Activated CD8-positive, alpha-beta memory T cell treated with anti-CD3 and anti-CD28 coated beads, Interleukin-2, amount 10 ng/mL, durations not matched to agents 7 days and 5 days (primary cell): ENCODE measurements around the gene SNRNP25. TPM values are rescaled to one million over a fixed set of nuclear protein-coding genes. Genes with fewer than 3 reads are reported as not detected.

Experiments
- ATAC-seq: fragments of 150-1000 bp; cut with Tn5 transposase; one replicate; pipeline ENCODE4 v1.10.0; 2021; ENCODE audit warnings: moderate library complexity
- CTCF ChIA-PET: fragments of 350-600 bp; sonication (Branson Sonifier 250); formaldehyde crosslinking; loops from one replicate; lab custom pipeline; 2021; ENCODE audit warnings: antibody characterized with exemption; lab: Charles Lee
- DNase-seq: peaks from one replicate; pipeline ENCODE4 v3.0.0-alpha.2; 2020
- H3K27ac Mint-ChIP-seq: one replicate; pipeline ENCODE4 v1.8.0; 2021; ENCODE audit warnings: mild to moderate bottlenecking, mixed read lengths
- H3K27me3 Mint-ChIP-seq: one replicate; pipeline ENCODE4 v1.8.0; 2021; ENCODE audit warnings: mixed read lengths
- H3K36me3 Mint-ChIP-seq: one replicate; pipeline ENCODE4 v1.8.0; 2021; ENCODE audit warnings: mild to moderate bottlenecking, mixed read lengths
- H3K4me1 Mint-ChIP-seq: one replicate; pipeline ENCODE4 v1.8.0; 2021; ENCODE audit warnings: mixed read lengths
- H3K4me3 Mint-ChIP-seq: one replicate; pipeline ENCODE4 v1.8.0; 2021; ENCODE audit warnings: mild to moderate bottlenecking, moderate library complexity, mixed read lengths
- H3K9me3 Mint-ChIP-seq: one replicate; pipeline ENCODE4 v1.8.0; 2022; ENCODE audit warnings: low read depth, mixed read lengths
- total RNA-seq, 2 experiments: library from RNA; stranded (reverse); gene quantifications; one replicate each; pipeline ENCODE4 v1.2.3, GENCODE V29; 2021

Gene SNRNP25
- total RNA-seq, 2 experiments from 2014 or later: 86.6 to 90.8 TPM

GRCh38 chr16:92431-93339 is 39.1 kb downstream of the SNRNP25 start:
- H3K4me3 Mint-ChIP-seq: no peak overlapping the region
- H3K4me1 Mint-ChIP-seq: peaks cover 4% of the 10 kb centered on the region
- no peak overlapping the region for H3K27ac Mint-ChIP-seq
- H3K36me3 Mint-ChIP-seq: peaks cover 3% of the 10 kb centered on the region
- ATAC-seq: no peak
- no peak for DNase-seq
- no peaks in the 10 kb centered on the region for H3K9me3 Mint-ChIP-seq
- CTCF ChIA-PET: interaction anchor here (2.9 to 7.7 kb wide), 3 partner anchors 14 to 27 kb away, joined by 17 to 350 read pairs (median 30); partner anchors contain the start of genes MPG and RHBDF1
- H3K27me3 Mint-ChIP-seq: no peaks in the 10 kb centered on the region

- no peak overlapping the region for H3K4me3 Mint-ChIP-seq
- H3K36me3 Mint-ChIP-seq: peaks cover 3% of the 10 kb centered on the region
- no peak overlapping the region for H3K27ac Mint-ChIP-seq
- H3K4me1 Mint-ChIP-seq: peaks cover 4% of the 10 kb centered on the region
- no peaks in the 10 kb centered on the region for H3K27me3 Mint-ChIP-seq
- no peak for DNase-seq
- CTCF ChIA-PET: interaction anchor here (0.7 to 7.7 kb wide), 4 partner anchors 11 to 87 kb away, joined by 3 to 350 read pairs (median 50); partner anchors contain the start of genes MPG and RHBDF1
- H3K9me3 Mint-ChIP-seq: no peaks in the 10 kb centered on the region
- no peak for ATAC-seq
Measured at GRCh38 chr16:94918-95265, 41.3 kb downstream of the SNRNP25 start.

DNA sequence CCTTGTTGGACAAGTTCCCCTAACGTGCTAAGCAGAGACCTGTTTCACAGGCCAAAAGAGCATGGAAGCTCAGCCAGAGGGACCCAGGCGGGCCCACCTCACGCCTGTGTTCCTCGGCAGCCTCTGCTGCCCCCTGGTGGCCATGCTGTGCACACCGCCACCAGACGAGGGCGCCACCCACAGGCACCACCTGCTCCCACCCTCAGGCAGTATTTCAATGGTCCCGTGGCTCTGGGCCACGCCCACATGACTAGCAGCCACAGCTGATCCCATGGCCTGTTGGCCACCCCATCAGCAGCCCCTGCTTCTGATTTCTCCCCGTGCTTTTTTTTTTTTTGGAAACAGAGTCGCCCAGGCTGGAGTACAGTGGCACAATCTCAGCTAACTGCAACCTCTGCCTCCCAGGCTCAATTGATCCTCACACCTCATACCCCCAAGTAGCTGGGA is 43.3 kb downstream of the SNRNP25 start:
- DNase-seq (peak; percentile 93), ATAC-seq (peak; percentile 97)
- Mint-ChIP-seq H3K4me1 (peaks cover 4% of the 10 kb centered on the region), H3K9me3 (no peaks in the 10 kb centered on the region), H3K27ac (peak overlapping the region; percentile 5), H3K4me3 (no peak overlapping the region), H3K27me3 (no peaks in the 10 kb centered on the region), H3K36me3 (no peaks in the 10 kb centered on the region)
- CTCF ChIA-PET: interaction anchor here (0.6 to 7.7 kb wide), 37 partner anchors 9 to 1448 kb away, joined by 3 to 350 read pairs (median 5); partner anchors contain the start of genes HBQ1, MPG, POLR3K and RAB11FIP3

- Mint-ChIP-seq H3K4me1 (peaks cover 4% of the 10 kb centered on the region), H3K4me3 (no peak overlapping the region), H3K27ac (no peak overlapping the region), H3K9me3 (no peaks in the 10 kb centered on the region), H3K27me3 (no peaks in the 10 kb centered on the region), H3K36me3 (no peaks in the 10 kb centered on the region)
- CTCF ChIA-PET: interaction anchor here (1.4 to 7.7 kb wide), 11 partner anchors 8 to 206 kb away, joined by 3 to 350 read pairs (median 9); partner anchors contain the start of gene RHBDF1
- no peak for ATAC-seq
- DNase-seq: no peak
Measured at GRCh38 chr16:97822-98221, 44.2 kb downstream of the SNRNP25 start.

DNA sequence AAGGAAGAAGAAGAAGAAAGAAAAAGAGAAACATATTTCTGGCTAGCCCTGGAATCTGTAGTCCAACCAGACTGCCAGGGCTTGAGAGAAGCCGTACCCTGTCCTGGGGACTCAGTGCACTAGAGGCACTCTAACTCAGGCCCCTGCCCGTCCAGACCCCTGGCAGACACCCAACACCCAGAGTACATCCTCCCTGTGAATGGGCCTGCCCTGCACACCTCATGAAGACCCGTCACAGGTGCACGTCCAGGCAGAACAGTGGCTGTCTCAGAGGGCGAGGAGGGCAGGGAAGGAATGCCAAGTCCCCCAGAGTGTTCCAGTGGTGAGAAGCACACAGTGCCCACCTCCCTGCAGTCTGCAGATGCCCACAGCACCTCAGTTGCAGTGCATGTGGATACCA is 47.4 kb downstream of the SNRNP25 start:
- ATAC-seq: no peak

GRCh38 chr16:101586-101985 is 48.0 kb downstream of the SNRNP25 start:
- H3K27ac Mint-ChIP-seq: no peak overlapping the region
- no peaks in the 10 kb centered on the region for H3K9me3 Mint-ChIP-seq
- H3K4me3 Mint-ChIP-seq: no peak overlapping the region
- DNase-seq (no peak), ATAC-seq (no peak)
- CTCF ChIA-PET: no interaction called here
- no peaks in the 10 kb centered on the region for H3K27me3 Mint-ChIP-seq
- no peaks in the 10 kb centered on the region for H3K36me3 Mint-ChIP-seq
- H3K4me1 Mint-ChIP-seq: peaks cover 4% of the 10 kb centered on the region

More for the DNA sequence above, 47.4 kb downstream of the SNRNP25 start:
- Mint-ChIP-seq H3K27me3 (no peaks in the 10 kb centered on the region), H3K4me1 (peaks cover 4% of the 10 kb centered on the region), H3K9me3 (no peaks in the 10 kb centered on the region), H3K27ac (no peak overlapping the region), H3K4me3 (no peak overlapping the region), H3K36me3 (no peaks in the 10 kb centered on the region)
- CTCF ChIA-PET: no interaction called here
- DNase-seq: no peak

DNA sequence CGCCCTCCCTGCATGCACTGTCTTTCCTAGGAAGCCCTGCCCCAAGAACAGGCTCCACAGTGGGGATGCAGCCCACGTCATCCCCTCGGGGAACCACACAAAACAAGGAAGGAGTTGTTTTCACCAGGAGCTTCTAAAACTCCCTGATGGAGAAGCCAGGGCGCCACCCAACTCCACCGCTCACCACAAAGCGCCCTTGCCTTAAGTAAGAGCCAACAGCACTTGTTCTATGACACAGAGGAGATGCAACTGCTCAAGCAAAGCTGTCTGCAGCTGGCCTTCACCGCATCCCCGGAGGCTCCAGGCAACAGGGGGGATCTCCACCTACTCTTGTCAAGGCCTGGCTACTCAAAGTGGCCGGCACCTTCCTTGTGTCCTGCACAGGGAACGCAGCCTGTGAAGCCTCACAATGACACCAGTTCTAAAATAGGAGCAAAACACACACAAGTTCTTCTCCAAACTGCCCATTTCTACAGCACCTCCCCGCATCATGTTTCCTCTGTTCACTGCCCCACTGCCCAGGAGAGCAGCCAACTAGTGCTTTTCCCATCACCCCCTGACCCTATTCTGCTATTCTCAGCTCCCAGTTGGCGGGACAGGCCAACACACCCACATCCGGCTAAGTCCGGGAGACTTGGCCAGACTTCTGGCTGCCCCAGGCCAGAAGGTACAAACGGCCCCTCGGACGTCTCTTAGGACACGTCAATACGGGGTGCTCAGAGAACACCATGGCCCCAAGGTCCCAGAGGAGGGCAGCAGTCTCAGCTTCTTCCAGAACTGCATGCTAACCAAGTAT is 48.6 kb downstream of the SNRNP25 start:
- no peak overlapping the region for H3K4me3 Mint-ChIP-seq
- H3K9me3 Mint-ChIP-seq: no peaks in the 10 kb centered on the region
- no peak overlapping the region for H3K27ac Mint-ChIP-seq
- peaks cover 4% of the 10 kb centered on the region for H3K4me1 Mint-ChIP-seq
- CTCF ChIA-PET: no interaction called here
- ATAC-seq (no peak), DNase-seq (no peak)
- H3K27me3 Mint-ChIP-seq: no peaks in the 10 kb centered on the region
- H3K36me3 Mint-ChIP-seq: no peaks in the 10 kb centered on the region

- Mint-ChIP-seq H3K27ac (no peak overlapping the region), H3K9me3 (no peaks in the 10 kb centered on the region), H3K4me1 (peaks cover 2% of the 10 kb centered on the region), H3K36me3 (no peaks in the 10 kb centered on the region), H3K27me3 (no peaks in the 10 kb centered on the region), H3K4me3 (no peak overlapping the region)
- DNase-seq (no peak), ATAC-seq (no peak)
- CTCF ChIA-PET: interaction anchor here (0.6 to 5.7 kb wide), 6 partner anchors 8 to 435 kb away, joined by 3 to 70 read pairs (median 7); no protein-coding TSS in a partner anchor
Measured at GRCh38 chr16:104355-104754, 50.7 kb downstream of the SNRNP25 start.

- Mint-ChIP-seq H3K4me1 (peaks cover 2% of the 10 kb centered on the region), H3K9me3 (no peaks in the 10 kb centered on the region), H3K27me3 (no peaks in the 10 kb centered on the region), H3K27ac (no peak overlapping the region), H3K4me3 (no peak overlapping the region), H3K36me3 (peaks cover 2% of the 10 kb centered on the region)
- DNase-seq (no peak), ATAC-seq (no peak)
- CTCF ChIA-PET: interaction anchor here (0.7 to 5.7 kb wide), 7 partner anchors 9 to 266 kb away, joined by 3 to 70 read pairs (median 6); no protein-coding TSS in a partner anchor
Measured at GRCh38 chr16:104928-105327, 51.3 kb downstream of the SNRNP25 start.

- CTCF ChIA-PET: interaction anchor here (0.9 to 5.7 kb wide), 5 partner anchors 9 to 256 kb away, joined by 4 to 70 read pairs (median 8); no protein-coding TSS in a partner anchor
- Mint-ChIP-seq H3K36me3 (peaks cover 4% of the 10 kb centered on the region), H3K4me3 (no peak overlapping the region), H3K9me3 (no peaks in the 10 kb centered on the region), H3K27me3 (no peaks in the 10 kb centered on the region), H3K27ac (no peak overlapping the region), H3K4me1 (peaks cover 2% of the 10 kb centered on the region)
- no peak for ATAC-seq
- no peak for DNase-seq
Measured at GRCh38 chr16:105521-105920, 51.9 kb downstream of the SNRNP25 start.

- CTCF ChIA-PET: interaction anchor here (0.6 to 5.7 kb wide), 56 partner anchors 9 to 295 kb away, joined by 3 to 70 read pairs (median 5); partner anchors contain the start of genes AXIN1, DECR2, HBQ1 and LUC7L
- Mint-ChIP-seq H3K27me3 (no peaks in the 10 kb centered on the region), H3K36me3 (peaks cover 4% of the 10 kb centered on the region)
Measured at GRCh38 chr16:106623-107324, 53.1 kb downstream of the SNRNP25 start.

More at GRCh38 chr16:106623-107324, 53.1 kb downstream of the SNRNP25 start:
- Mint-ChIP-seq H3K9me3 (no peaks in the 10 kb centered on the region), H3K27ac (no peak overlapping the region), H3K4me3 (no peak overlapping the region), H3K4me1 (peaks cover 2% of the 10 kb centered on the region)
- peak; percentile 87 for ATAC-seq
- peak; percentile 68 for DNase-seq
